ENCODE data around the gene MAPT.
A peak's percentile ranks its signal among the peaks of the same experiment; 100 is the strongest.

- TF ChIP-seq, protein P1, sequence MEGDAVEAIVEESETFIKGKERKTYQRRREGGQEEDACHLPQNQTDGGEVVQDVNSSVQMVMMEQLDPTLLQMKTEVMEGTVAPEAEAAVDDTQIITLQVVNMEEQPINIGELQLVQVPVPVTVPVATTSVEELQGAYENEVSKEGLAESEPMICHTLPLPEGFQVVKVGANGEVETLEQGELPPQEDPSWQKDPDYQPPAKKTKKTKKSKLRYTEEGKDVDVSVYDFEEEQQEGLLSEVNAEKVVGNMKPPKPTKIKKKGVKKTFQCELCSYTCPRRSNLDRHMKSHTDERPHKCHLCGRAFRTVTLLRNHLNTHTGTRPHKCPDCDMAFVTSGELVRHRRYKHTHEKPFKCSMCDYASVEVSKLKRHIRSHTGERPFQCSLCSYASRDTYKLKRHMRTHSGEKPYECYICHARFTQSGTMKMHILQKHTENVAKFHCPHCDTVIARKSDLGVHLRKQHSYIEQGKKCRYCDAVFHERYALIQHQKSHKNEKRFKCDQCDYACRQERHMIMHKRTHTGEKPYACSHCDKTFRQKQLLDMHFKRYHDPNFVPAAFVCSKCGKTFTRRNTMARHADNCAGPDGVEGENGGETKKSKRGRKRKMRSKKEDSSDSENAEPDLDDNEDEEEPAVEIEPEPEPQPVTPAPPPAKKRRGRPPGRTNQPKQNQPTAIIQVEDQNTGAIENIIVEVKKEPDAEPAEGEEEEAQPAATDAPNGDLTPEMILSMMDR (IDR thresholded peaks at IDR 0.05): peak; percentile 79 to 90 (median 83)
- TF ChIP-seq POLR2A (IDR thresholded peaks at IDR 0.05; ENCODE audit: low read depth) (no peak), EP300 (IDR thresholded peaks at IDR 0.05) (no peak), POLR2AphosphoS5 (IDR thresholded peaks at IDR 0.05) (peak in 1 of 2 donors; percentile 61)
These were observed 54.7 kb downstream of the MAPT start for GRCh38 chr17:45948881-45949624.
